Fibroblast of lung (primary cell): ENCODE results near the gene FALEC. TPM values are rescaled to one million over a fixed set of nuclear protein-coding genes. Genes with fewer than 3 reads are reported as not detected.

ENCODE experiments used
- DNase-seq, 2 donors: peaks; one replicate each; pipeline versions ENCODE4 v3.0.0 to v3.0.0-alpha.2; 2010; ENCODE audit warnings: low read depth in 2 of 2
- H2AFZ ChIP-seq: 2 replicates; pipeline ENCODE4 v1.5.1; 2012; ENCODE audit warnings: low read length, control low read depth, inconsistent platforms
- H3K27ac ChIP-seq: 2 replicates; pipeline ENCODE4 v1.5.1; 2011; ENCODE audit warnings: low read length, control low read depth; ENCODE audit not compliant: insufficient read depth
- H3K27me3 ChIP-seq: 2 replicates; pipeline ENCODE4 v1.5.1; 2011; ENCODE audit warnings: mild to moderate bottlenecking, low read length; ENCODE audit not compliant: control insufficient read depth, insufficient read depth
- H3K36me3 ChIP-seq: 2 replicates; pipeline ENCODE4 v1.5.1; 2011; ENCODE audit warnings: low read length; ENCODE audit not compliant: control insufficient read depth, insufficient read depth
- H3K4me1 ChIP-seq: 2 replicates; pipeline ENCODE4 v1.5.1; 2011; ENCODE audit warnings: low read length; ENCODE audit not compliant: control insufficient read depth, insufficient read depth; ENCODE audit errors: extremely low read depth
- H3K4me2 ChIP-seq: 2 replicates; pipeline ENCODE4 v1.5.1; 2011; ENCODE audit warnings: low read length, control low read depth; ENCODE audit not compliant: insufficient read depth; ENCODE audit errors: extremely low read depth
- H3K4me3 ChIP-seq, 4 experiments: fragments of 200-600 bp in 1 of 4; sonication (generic) in 1 of 4; replicated peaks in 1 of 4; 2 replicates each; pipeline ENCODE4 v1.5.1; 2011 to 2016; ENCODE audit warnings: low read length in 4 of 4, low read depth in 3 of 4, mild to moderate bottlenecking in 3 of 4, control low read depth in 2 of 4, inconsistent platforms in 1 of 4, mixed read lengths in 1 of 4; ENCODE audit not compliant: insufficient read depth in 1 of 4; ENCODE audit errors: control extremely low read depth in 1 of 4
- H3K79me2 ChIP-seq: 2 replicates; pipeline ENCODE4 v1.5.1; 2012; ENCODE audit warnings: mild to moderate bottlenecking, low read length, inconsistent platforms; ENCODE audit not compliant: control insufficient read depth, insufficient read depth
- H3K9ac ChIP-seq: 2 replicates; pipeline ENCODE4 v1.5.1; 2011; ENCODE audit warnings: mild to moderate bottlenecking, low read length, control low read depth; ENCODE audit not compliant: insufficient read depth
- H3K9me3 ChIP-seq: 2 replicates; pipeline ENCODE4 v1.5.1; 2012; ENCODE audit warnings: low read depth, low read length; ENCODE audit not compliant: control insufficient read depth, insufficient read depth
- H4K20me1 ChIP-seq: 2 replicates; pipeline ENCODE4 v1.5.1; 2011; ENCODE audit warnings: low read length; ENCODE audit not compliant: control insufficient read depth, insufficient read depth; ENCODE audit errors: extremely low read depth
- CTCF ChIP-seq, 2 donors: IDR thresholded peaks in 1 of 2; conservative IDR thresholded peaks in 1 of 2; 1 replicate in 1 of 2; 2 replicates in 1 of 2; pipeline ENCODE4 v1.5.1; 2011 to 2012; ENCODE audit warnings: low read length in 2 of 2, control low read depth in 1 of 2, inconsistent platforms in 1 of 2, low read depth in 1 of 2, mild to moderate bottlenecking in 1 of 2
- EZH2 ChIP-seq: IDR thresholded peaks from 2 replicates; pipeline ENCODE4 v1.5.1; 2012; ENCODE audit warnings: low read length, control low read depth, mild to moderate bottlenecking; ENCODE audit errors: missing control alignments
- polyA plus RNA-seq, 2 donors: library from polyadenylated mRNA; depleted of rRNA in 1 of 2; stranded (reverse) in 1 of 2; unstranded in 1 of 2; fragments of >200 nt; gene quantifications; 2 replicates each; pipeline ENCODE4 v1.2.1, GENCODE V29; 2011 to 2012; ENCODE audit warnings: missing spikeins in 1 of 2
- total RNA-seq: library from RNA; depleted of rRNA; stranded (reverse); fragments of >200 nt; gene quantifications from 2 replicates; pipeline ENCODE4 v1.2.1, GENCODE V29; 2014

FALEC gene
- total and polyA plus RNA-seq, 2 donors (not counting 1 experiment from before 2014, with no cell fraction given) = 0.83 TPM; not detected in 1

GRCh38 chr1:150562446-150563339 lies 47.1 kb downstream of the FALEC start:
- H2AFZ ChIP-seq = no peak overlapping the region
- H3K36me3 ChIP-seq = peaks cover 5% of the 10 kb centered on the region
- no peaks in the 10 kb centered on the region for H4K20me1 ChIP-seq
- no peaks in the 10 kb centered on the region for H3K27me3 ChIP-seq
- DNase-seq = no peak
- peak overlapping the region in 1 of 4 experiments; percentile 23 for H3K4me3 ChIP-seq
- no peaks in the 10 kb centered on the region for H3K9me3 ChIP-seq
- H3K79me2 ChIP-seq = peaks cover 33% of the 10 kb centered on the region
- H3K4me1 ChIP-seq = peaks cover 47% of the 10 kb centered on the region
- H3K9ac ChIP-seq = peak overlapping the region; percentile 39
- peak overlapping the region; percentile 100 for H3K27ac ChIP-seq
- H3K4me2 ChIP-seq = peak overlapping the region; percentile 44
- TF ChIP-seq CTCF (conservative IDR thresholded peaks at IDR 0.05 in 1 of 2, IDR thresholded peaks at IDR 0.05 in 1 of 2; ENCODE audit: low read depth in 1 of 2, low read length in 2 of 2) (no peak), EZH2 (no peak)

GRCh38 chr1:150563340-150564038 lies 47.9 kb downstream of the FALEC start:
- peaks cover 4% of the 10 kb centered on the region for H3K36me3 ChIP-seq
- H3K9ac ChIP-seq = no peak overlapping the region
- no peak for DNase-seq
- TF ChIP-seq EZH2 (no peak), CTCF (conservative IDR thresholded peaks at IDR 0.05 in 1 of 2, IDR thresholded peaks at IDR 0.05 in 1 of 2; ENCODE audit: low read depth in 1 of 2, low read length in 2 of 2) (no peak)
- H3K4me2 ChIP-seq = no peak overlapping the region
- no peaks in the 10 kb centered on the region for H4K20me1 ChIP-seq
- no peaks in the 10 kb centered on the region for H3K27me3 ChIP-seq
- H2AFZ ChIP-seq = no peak overlapping the region
- no peak overlapping the region for H3K4me3 ChIP-seq
- peaks cover 35% of the 10 kb centered on the region for H3K79me2 ChIP-seq
- H3K27ac ChIP-seq = peak overlapping the region; percentile 100
- H3K4me1 ChIP-seq = peaks cover 51% of the 10 kb centered on the region
- no peaks in the 10 kb centered on the region for H3K9me3 ChIP-seq
